ENCODE results near the gene MTCL1. TPM values are rescaled to one million over a fixed set of nuclear protein-coding genes. Genes with fewer than 3 reads are reported as not detected.

The MTCL1 gene
- total and polyA plus RNA-seq, 4 donors: 1.3 to 12.4 (median 3.7) TPM

DNA sequence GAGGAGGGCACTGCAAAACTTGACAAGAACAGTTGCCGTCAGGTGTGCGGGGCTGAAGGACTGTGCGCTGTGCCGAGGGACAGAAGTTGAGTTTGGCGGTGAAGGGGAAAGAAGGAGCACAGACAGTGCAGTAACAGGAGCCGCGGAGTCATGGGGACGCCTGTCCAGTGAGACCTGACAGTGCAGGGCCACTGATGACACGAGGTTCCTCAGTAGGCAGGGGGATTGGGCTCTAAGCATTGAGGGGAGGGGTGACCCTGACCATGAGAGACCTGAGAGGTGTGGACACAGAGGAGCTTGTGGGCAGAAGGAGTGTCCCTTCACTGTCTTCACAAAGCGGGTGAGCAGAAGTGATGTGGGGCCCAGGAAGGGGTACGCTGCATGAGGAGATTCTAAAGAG is 104.8 kb downstream of the MTCL1 start:
- DNase-seq (no peak), ATAC-seq (ENCODE audit: insufficient read depth, low FRiP score) (no peak)
- Histone ChIP-seq H3K4me3 (no peak overlapping the region), H3K27me3 (ENCODE audit: control insufficient read depth in 3 of 3, insufficient read depth in 3 of 3, low read length in 2 of 3) (no peaks in the 10 kb centered on the region), H3K27ac (ENCODE audit: low read depth in 1 of 2, low read length in 1 of 2) (no peak overlapping the region), H3K9me3 (ENCODE audit: control insufficient read depth in 4 of 4, insufficient read depth in 3 of 4, low read length in 3 of 4) (no peaks in the 10 kb centered on the region), H3K4me1 (ENCODE audit: control insufficient read depth in 5 of 5, insufficient read depth in 5 of 5, low read length in 5 of 5) (no peaks in the 10 kb centered on the region), H3K9ac (ENCODE audit: insufficient read depth in 1 of 2, low read length in 2 of 2) (no peak overlapping the region), H3K36me3 (ENCODE audit: control insufficient read depth in 4 of 4, insufficient read depth in 4 of 4, low read length in 4 of 4) (no peaks in the 10 kb centered on the region)
- 94 to 96% methylated on average over 11 of the region's 11 CpGs for WGBS, 2 donors
- TF ChIP-seq, protein P1, sequence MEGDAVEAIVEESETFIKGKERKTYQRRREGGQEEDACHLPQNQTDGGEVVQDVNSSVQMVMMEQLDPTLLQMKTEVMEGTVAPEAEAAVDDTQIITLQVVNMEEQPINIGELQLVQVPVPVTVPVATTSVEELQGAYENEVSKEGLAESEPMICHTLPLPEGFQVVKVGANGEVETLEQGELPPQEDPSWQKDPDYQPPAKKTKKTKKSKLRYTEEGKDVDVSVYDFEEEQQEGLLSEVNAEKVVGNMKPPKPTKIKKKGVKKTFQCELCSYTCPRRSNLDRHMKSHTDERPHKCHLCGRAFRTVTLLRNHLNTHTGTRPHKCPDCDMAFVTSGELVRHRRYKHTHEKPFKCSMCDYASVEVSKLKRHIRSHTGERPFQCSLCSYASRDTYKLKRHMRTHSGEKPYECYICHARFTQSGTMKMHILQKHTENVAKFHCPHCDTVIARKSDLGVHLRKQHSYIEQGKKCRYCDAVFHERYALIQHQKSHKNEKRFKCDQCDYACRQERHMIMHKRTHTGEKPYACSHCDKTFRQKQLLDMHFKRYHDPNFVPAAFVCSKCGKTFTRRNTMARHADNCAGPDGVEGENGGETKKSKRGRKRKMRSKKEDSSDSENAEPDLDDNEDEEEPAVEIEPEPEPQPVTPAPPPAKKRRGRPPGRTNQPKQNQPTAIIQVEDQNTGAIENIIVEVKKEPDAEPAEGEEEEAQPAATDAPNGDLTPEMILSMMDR (IDR thresholded peaks at IDR 0.05; ENCODE audit: control extremely low read depth, extremely low read depth): no peak

DNA sequence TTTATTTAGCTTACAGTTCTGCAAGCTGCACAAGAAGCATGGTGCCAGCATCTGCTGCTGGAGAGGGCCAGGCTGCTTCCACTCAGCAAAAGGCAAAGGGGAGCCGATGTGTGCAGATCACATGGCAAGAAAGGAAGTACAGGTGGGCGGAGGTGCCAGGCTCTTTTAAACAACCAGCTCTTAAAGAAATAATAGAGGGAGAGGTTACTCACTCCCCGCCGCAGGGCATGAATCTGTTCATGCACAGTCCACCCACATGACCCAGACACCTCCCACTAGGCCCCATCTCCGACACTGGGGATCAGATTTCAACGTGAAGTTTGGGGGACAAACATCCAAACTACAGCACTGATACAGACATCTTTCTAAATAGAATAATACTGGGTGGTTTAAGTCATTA is 105.8 kb downstream of the MTCL1 start:
- Histone ChIP-seq H3K27ac (ENCODE audit: low read depth in 1 of 2, low read length in 1 of 2) (no peak overlapping the region), H3K4me3 (no peak overlapping the region), H3K9me3 (ENCODE audit: control insufficient read depth in 4 of 4, insufficient read depth in 3 of 4, low read length in 3 of 4) (no peaks in the 10 kb centered on the region), H3K36me3 (ENCODE audit: control insufficient read depth in 4 of 4, insufficient read depth in 4 of 4, low read length in 4 of 4) (no peaks in the 10 kb centered on the region), H3K27me3 (ENCODE audit: control insufficient read depth in 3 of 3, insufficient read depth in 3 of 3, low read length in 2 of 3) (no peaks in the 10 kb centered on the region), H3K4me1 (ENCODE audit: control insufficient read depth in 5 of 5, insufficient read depth in 5 of 5, low read length in 5 of 5) (no peaks in the 10 kb centered on the region), H3K9ac (ENCODE audit: insufficient read depth in 1 of 2, low read length in 2 of 2) (no peak overlapping the region)
- DNase-seq: no peak
- TF ChIP-seq, protein P1 (IDR thresholded peaks at IDR 0.05; ENCODE audit: control extremely low read depth, extremely low read depth): no peak
- no peak for ATAC-seq (ENCODE audit: insufficient read depth, low FRiP score)
- 84 to 88% methylated on average over 6 of the region's 6 CpGs for WGBS, 2 donors

DNA sequence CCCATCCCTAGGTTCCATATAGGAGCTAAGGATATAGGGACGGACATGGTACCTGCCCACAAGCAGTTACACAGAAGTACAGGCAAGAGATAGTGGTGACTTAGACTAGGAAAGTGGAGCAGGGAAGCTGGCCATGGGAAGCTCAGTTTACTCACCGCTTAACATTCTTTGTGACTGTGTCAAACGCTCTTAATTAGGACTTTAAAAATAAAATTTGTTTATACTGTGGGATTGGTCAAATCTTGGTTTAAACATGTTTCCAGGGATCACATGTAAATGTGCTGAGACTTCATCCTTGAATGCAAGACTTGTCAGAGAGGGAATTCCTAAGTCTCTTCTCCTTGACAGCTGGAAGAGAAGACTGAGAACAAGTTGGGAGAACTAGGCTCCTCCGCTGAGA is 107.3 kb downstream of the MTCL1 start:
- DNase-seq: no peak
- 91 to 94% methylated on average over 4 of the region's 4 CpGs for WGBS, 2 donors
- no peaks in the 10 kb centered on the region for H3K9me3 ChIP-seq (ENCODE audit: control insufficient read depth in 4 of 4, insufficient read depth in 3 of 4, low read length in 3 of 4)

DNA sequence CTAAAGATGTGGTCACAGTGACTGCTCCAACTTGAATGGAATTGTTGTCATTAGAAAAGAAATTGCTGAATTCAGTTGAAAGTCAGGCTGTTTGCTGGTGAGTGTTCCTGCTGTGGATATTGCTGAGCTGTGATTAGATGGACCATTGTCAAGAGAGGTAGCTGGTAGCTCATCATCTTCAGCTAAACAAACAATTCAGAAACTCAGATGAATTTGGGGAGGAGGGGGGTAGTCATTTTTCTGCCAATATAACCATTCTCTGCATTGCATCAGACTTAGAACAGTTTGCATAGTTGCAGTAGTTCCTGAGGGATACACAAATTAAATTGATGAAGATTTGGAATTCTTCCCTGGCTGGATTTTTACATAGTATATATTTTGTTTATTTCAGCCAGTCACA is 108.3 kb downstream of the MTCL1 start:
- peaks cover 0 to 8% (median 0%) of the 10 kb centered on the region in 5 donors for H3K4me1 ChIP-seq (ENCODE audit: control insufficient read depth in 5 of 5, insufficient read depth in 5 of 5, low read length in 5 of 5)
- DNase-seq (peak in 2 of 3 donors; percentile 26 to 64), ATAC-seq (ENCODE audit: insufficient read depth, low FRiP score) (no peak)
- no peak overlapping the region for H3K4me3 ChIP-seq
- no peaks in the 10 kb centered on the region for H3K27me3 ChIP-seq (ENCODE audit: control insufficient read depth in 3 of 3, insufficient read depth in 3 of 3, low read length in 2 of 3)
- no peaks in the 10 kb centered on the region for H3K9me3 ChIP-seq (ENCODE audit: control insufficient read depth in 4 of 4, insufficient read depth in 3 of 4, low read length in 3 of 4)
- TF ChIP-seq, protein P1 (IDR thresholded peaks at IDR 0.05; ENCODE audit: control extremely low read depth, extremely low read depth): no peak
- H3K36me3 ChIP-seq (ENCODE audit: control insufficient read depth in 4 of 4, insufficient read depth in 4 of 4, low read length in 4 of 4): no peaks in the 10 kb centered on the region
- no peak overlapping the region for H3K9ac ChIP-seq (ENCODE audit: insufficient read depth in 1 of 2, low read length in 2 of 2)
- H3K27ac ChIP-seq (ENCODE audit: low read depth in 1 of 2, low read length in 1 of 2): no peak overlapping the region

More for the DNA sequence above, 107.3 kb downstream of the MTCL1 start:
- Histone ChIP-seq H3K4me1 (ENCODE audit: control insufficient read depth in 5 of 5, insufficient read depth in 5 of 5, low read length in 5 of 5) (peaks cover 0 to 6% (median 0%) of the 10 kb centered on the region in 5 donors), H3K27ac (ENCODE audit: low read depth in 1 of 2, low read length in 1 of 2) (no peak overlapping the region), H3K9ac (ENCODE audit: insufficient read depth in 1 of 2, low read length in 2 of 2) (no peak overlapping the region), H3K4me3 (no peak overlapping the region), H3K36me3 (ENCODE audit: control insufficient read depth in 4 of 4, insufficient read depth in 4 of 4, low read length in 4 of 4) (no peaks in the 10 kb centered on the region), H3K27me3 (ENCODE audit: control insufficient read depth in 3 of 3, insufficient read depth in 3 of 3, low read length in 2 of 3) (no peaks in the 10 kb centered on the region)
- ATAC-seq (ENCODE audit: insufficient read depth, low FRiP score): no peak
- TF ChIP-seq, protein P1 (IDR thresholded peaks at IDR 0.05; ENCODE audit: control extremely low read depth, extremely low read depth): no peak

Measured in lung (tissue), 12 donors.